BJ (cell line): Measurements from ENCODE around the gene TOR2A. TPM values are rescaled to one million over a fixed set of nuclear protein-coding genes. Genes with fewer than 3 reads are reported as not detected.

Experiments
- CTCF ChIA-PET: fragments of 350-600 bp; formaldehyde crosslinking; extraction: SDS; loops from one replicate; lab custom pipeline; 2021; ENCODE audit warnings: antibody characterized with exemption, inconsistent platforms; lab: Yijun Ruan, JAX
- POLR2A ChIA-PET: fragments of 300-600 bp; sonication (Branson Sonifier 250); formaldehyde crosslinking; extraction: SDS; loops from one replicate; lab custom pipeline; 2021; ENCODE audit warnings: antibody characterized with exemption; lab: Charles Lee
- DNase-seq: peaks from one replicate; pipeline ENCODE4 v3.0.0-alpha.2; 2011; ENCODE audit warnings: low read depth
- H3K27me3 ChIP-seq: 2 replicates; pipeline ENCODE4 v1.6.0; 2011; ENCODE audit warnings: low read length; ENCODE audit not compliant: control insufficient read depth, insufficient read depth
- H3K36me3 ChIP-seq: 2 replicates; pipeline ENCODE4 v1.5.1; 2011; ENCODE audit warnings: low read length; ENCODE audit not compliant: control insufficient read depth, insufficient read depth
- H3K4me3 ChIP-seq: 2 replicates; pipeline ENCODE4 v1.5.1; 2011; ENCODE audit warnings: low read depth, mild to moderate bottlenecking, control low read depth, low read length
- CTCF ChIP-seq: IDR thresholded peaks from 2 replicates; pipeline ENCODE4 v1.5.1; 2011; ENCODE audit warnings: low read depth, mild to moderate bottlenecking, control low read depth, inconsistent platforms, low read length, moderate library complexity; ENCODE audit not compliant: insufficient read depth
- polyA plus RNA-seq: library from polyadenylated mRNA; depleted of rRNA; stranded (reverse); fragments of >200 nt; gene quantifications from 2 replicates; pipeline ENCODE4 v1.2.3, GENCODE V29; 2011

The TOR2A gene
- polyA plus RNA-seq, 1 experiment = 8.0 TPM

- ChIA-PET CTCF (interaction anchor here (0.7 to 2.0 kb wide), 7 partner anchors 12 to 185 kb away, joined by 3 to 10 read pairs (median 4); partner anchors contain the start of genes CDK9 and TOR2A), POLR2A (interaction anchor here (0.5 to 0.7 kb wide), 3 partner anchors 14 to 38 kb away, joined by 3 to 27 read pairs (median 7); no protein-coding TSS in a partner anchor)
- no peak for TF ChIP-seq CTCF
- DNase-seq = peak; percentile 82
- peak overlapping the region; percentile 42 for H3K4me3 ChIP-seq
- H3K36me3 ChIP-seq = no peaks in the 10 kb centered on the region
- H3K27me3 ChIP-seq = peaks cover 6% of the 10 kb centered on the region; the same call in 1 of the 2 replicates
These were observed 35.9 kb upstream of the TOR2A start for GRCh38 chr9:127770905-127771569.

GRCh38 chr9:127770583-127770904 lies 35.5 kb upstream of the TOR2A start:
- ChIA-PET CTCF (interaction anchor here (0.8 to 2.0 kb wide), 5 partner anchors 11 to 185 kb away, joined by 3 to 10 read pairs (median 4); partner anchors contain the start of genes CDK9 and TOR2A), POLR2A (no interaction called here)
- DNase-seq = no peak
- no peaks in the 10 kb centered on the region for H3K36me3 ChIP-seq
- no peak overlapping the region for H3K4me3 ChIP-seq
- peaks cover 7% of the 10 kb centered on the region; the same call in 1 of the 2 replicates for H3K27me3 ChIP-seq
- TF ChIP-seq CTCF = no peak

GRCh38 chr9:127769929-127770582 lies 35.0 kb upstream of the TOR2A start:
- no peak for DNase-seq
- CTCF ChIA-PET = interaction anchor here (1.3 to 2.0 kb wide), 2 partner anchors 11 to 83 kb away, joined by 3 to 6 read pairs; no protein-coding TSS in a partner anchor
- Histone ChIP-seq H3K4me3 (no peak overlapping the region), H3K36me3 (no peaks in the 10 kb centered on the region), H3K27me3 (peaks cover 7% of the 10 kb centered on the region; the same call in 1 of the 2 replicates)
- POLR2A ChIA-PET = interaction anchor here (0.7 kb wide), 1 partner anchor 158 kb away, joined by 20 read pairs; no protein-coding TSS in a partner anchor
- TF ChIP-seq CTCF = no peak

GRCh38 chr9:127769101-127769500 lies 34.0 kb upstream of the TOR2A start:
- Histone ChIP-seq H3K36me3 (no peaks in the 10 kb centered on the region), H3K4me3 (no peak overlapping the region), H3K27me3 (peaks cover 4% of the 10 kb centered on the region; the same call in 1 of the 2 replicates)
- CTCF ChIA-PET = interaction anchor here (1.3 kb wide), 1 partner anchor 101 kb away, joined by 3 read pairs; no protein-coding TSS in a partner anchor
- POLR2A ChIA-PET = no interaction called here
- DNase-seq = no peak
- TF ChIP-seq CTCF = no peak

- Histone ChIP-seq H3K36me3 (no peaks in the 10 kb centered on the region), H3K27me3 (peaks cover 3% of the 10 kb centered on the region; the same call in 1 of the 2 replicates), H3K4me3 (no peak overlapping the region)
- ChIA-PET POLR2A (no interaction called here), CTCF (interaction anchor here (1.3 kb wide), 1 partner anchor 102 kb away, joined by 3 read pairs; no protein-coding TSS in a partner anchor)
- DNase-seq = no peak
- no peak for TF ChIP-seq CTCF
These were observed 33.6 kb upstream of the TOR2A start for GRCh38 chr9:127768698-127769097.
